Psoas muscle (tissue), 8 donors: ENCODE results near the gene HGFAC. TPM values are rescaled to one million over a fixed set of nuclear protein-coding genes. Genes with fewer than 3 reads are reported as not detected.

ENCODE experiments used
- ATAC-seq, 4 donors: fragments of 200-7000 bp; cut with Tn5 transposase; one replicate each; pipeline ENCODE4 v1.9.1; 2020; ENCODE audit warnings: moderate library complexity in 3 of 4, mild to moderate bottlenecking in 2 of 4
- DNase-seq, 2 donors: peaks; one replicate each; pipeline ENCODE4 v3.0.0-alpha.2; 2020
- H3K27ac ChIP-seq: fragments of 200-600 bp; one replicate; pipeline ENCODE4 v1.8.0; 2022
- H3K27me3 ChIP-seq, 3 donors: fragments of 200-600 bp in 1 of 3; one replicate each; pipeline versions ENCODE4 v1.6.1 to v1.8.0; 2013 to 2022; ENCODE audit warnings: low read length in 2 of 3, mild to moderate bottlenecking in 2 of 3, moderate library complexity in 1 of 3; ENCODE audit not compliant: insufficient read depth in 3 of 3
- H3K36me3 ChIP-seq, 2 donors: fragments of 200-600 bp in 1 of 2; one replicate each; pipeline versions ENCODE4 v1.6.1 to v1.8.0; 2013 to 2022; ENCODE audit warnings: low read depth in 1 of 2, mild to moderate bottlenecking in 1 of 2, moderate library complexity in 1 of 2; ENCODE audit not compliant: insufficient read depth in 1 of 2
- H3K4me1 ChIP-seq: fragments of 200-600 bp; one replicate; pipeline ENCODE4 v1.8.0; 2022
- H3K4me3 ChIP-seq: fragments of 200-600 bp; one replicate; pipeline ENCODE4 v1.8.0; 2022; ENCODE audit warnings: mild to moderate bottlenecking
- H3K9me3 ChIP-seq: fragments of 200-600 bp; one replicate; pipeline ENCODE4 v1.8.0; 2022
- CTCF ChIP-seq: fragments of 200-600 bp; IDR thresholded peaks from one replicate; pipeline ENCODE4 v1.8.0; 2022; ENCODE audit warnings: antibody characterized with exemption
- WGBS, 3 donors: extraction: QIAGEN DNeasy Blood & Tissue Kit; methylation state at CpG; one replicate each; pipeline versions ENCODE4 v1.1.6 to v1.1.7; 2013; 5-methylcytosine and 5-hydroxymethylcytosine counted together
- intact Hi-C, 2 donors: fragments of 100-400 bp; cut with DNase I; formaldehyde crosslinking; loops; one replicate each; pipeline versions ENCODE4 v1.11.0 to v1.14.2; 2022
- polyA plus RNA-seq, 3 donors: library from polyadenylated mRNA; stranded (reverse); fragments of 200-250 nt; gene quantifications; one replicate each; pipeline ENCODE4 v1.2.3, GENCODE V29; 2013
- total RNA-seq, 4 donors: library from RNA; stranded (reverse); fragmentation: NEBNext Ultra II Directional in 2 of 4; extraction: Animal tissue kit (Norgen Biotek cat#: 25700) in 2 of 4; gene quantifications; one replicate each; pipeline versions ENCODE4 v1.2.1 to v1.2.4, GENCODE V29; 2021 to 2023
- donor health status: healthy with polysubstance abuse.
- donor health status: DM: no; HTN: no; CAD: no; lungs with moderate emphysema.
- donor health status: Bipolar disorder and iron deficiency.
- donor health status: healthy.
- donor health status: DM: yes; HTN: yes; CAD: no.
- donor health status: DM: no; HTN: no; CAD: no.
- donor health status: DM: no; HTN: no; CAD: no.
- donor health status: DM: yes; HTN: yes; CAD: no.

The HGFAC gene
- total and polyA plus RNA-seq, 7 donors, result 0.09 to 1.2 (median 0.39) TPM; not detected in 1

- Histone ChIP-seq H3K9me3 (no peaks in the 10 kb centered on the region), H3K27me3 (no peaks in the 10 kb centered on the region), H3K27ac (no peak overlapping the region), H3K36me3 (peaks cover 0 to 32% of the 10 kb centered on the region in 2 donors), H3K4me3 (no peak overlapping the region), H3K4me1 (no peaks in the 10 kb centered on the region)
- ATAC-seq (peak in 2 of 4 donors; percentile 9 to 17), DNase-seq (no peak)
- TF ChIP-seq CTCF, result no peak
- intact Hi-C loops, result no loop called here
- 65 to 86% (median 72%) methylated on average over 24 of the region's 24 CpGs for WGBS, 3 donors
These were observed 56.0 kb downstream of the HGFAC start for GRCh38 chr4:3497523-3498389.

- Histone ChIP-seq H3K36me3 (peaks cover 0 to 32% of the 10 kb centered on the region in 2 donors), H3K27ac (no peak overlapping the region), H3K4me1 (no peaks in the 10 kb centered on the region), H3K4me3 (no peak overlapping the region), H3K9me3 (no peaks in the 10 kb centered on the region), H3K27me3 (no peaks in the 10 kb centered on the region)
- no peak for TF ChIP-seq CTCF
- 64 to 88% (median 73%) methylated on average over 11 of the region's 11 CpGs for WGBS, 3 donors
- intact Hi-C loops, result no loop called here
- DNase-seq (no peak), ATAC-seq (no peak)
These were observed 56.6 kb downstream of the HGFAC start for GRCh38 chr4:3498407-3498806.

Other genes starting within 250 kb of the HGFAC start
- under 1 TPM; 0.25 to 0.94 (median 0.70) TPM for gene MSANTD1, start 192.8 kb upstream of the HGFAC start, total RNA-seq
- under 1 TPM; 0.11 to 0.34 (median 0.27) TPM for gene MSANTD1, start 192.8 kb upstream of the HGFAC start, polyA plus RNA-seq
- 10 to 100 TPM; 13.9 to 29.0 (median 17.8) TPM for gene RGS12, start 148.9 kb upstream of the HGFAC start, total RNA-seq
- gene RGS12, start 148.9 kb upstream of the HGFAC start, polyA plus RNA-seq, result 10 to 100 TPM in 2 of 3 donors, 1 to 10 TPM in 1; 7.5 to 20.1 (median 15.6) TPM
- 10 to 100 TPM in 3 of 4 donors, 1 to 10 TPM in 1; 3.4 to 48.6 (median 34.5) TPM for gene DOK7, start 21.3 kb downstream of the HGFAC start, total RNA-seq
- 10 to 100 TPM; 11.7 to 26.3 (median 17.3) TPM for gene DOK7, start 21.3 kb downstream of the HGFAC start, polyA plus RNA-seq
- gene LRPAP1, start 90.5 kb downstream of the HGFAC start, total RNA-seq, result 100 to 1,000 TPM in 2 of 4 donors, 10 to 100 TPM in 2; 73.7 to 123 (median 91.4) TPM
- gene LRPAP1, start 90.5 kb downstream of the HGFAC start, polyA plus RNA-seq, result 100 to 1,000 TPM; 103 to 122 (median 111) TPM